Activated effector memory CD4-positive, alpha-beta T cell treated with Interleukin-2 at 50 U/mL for 16 hours (primary cell): Measurements from ENCODE around the gene PSMB3.
"Not testable (repeated sequence)": the region's sequence is repeated elsewhere in the genome, so short reads cannot be mapped to it uniquely, and the experiment has no call there.

Experiments
- DNase-seq: peaks from one replicate; pipeline ENCODE4 v3.0.0-alpha.2; 2020

Gene PSMB3

DNA sequence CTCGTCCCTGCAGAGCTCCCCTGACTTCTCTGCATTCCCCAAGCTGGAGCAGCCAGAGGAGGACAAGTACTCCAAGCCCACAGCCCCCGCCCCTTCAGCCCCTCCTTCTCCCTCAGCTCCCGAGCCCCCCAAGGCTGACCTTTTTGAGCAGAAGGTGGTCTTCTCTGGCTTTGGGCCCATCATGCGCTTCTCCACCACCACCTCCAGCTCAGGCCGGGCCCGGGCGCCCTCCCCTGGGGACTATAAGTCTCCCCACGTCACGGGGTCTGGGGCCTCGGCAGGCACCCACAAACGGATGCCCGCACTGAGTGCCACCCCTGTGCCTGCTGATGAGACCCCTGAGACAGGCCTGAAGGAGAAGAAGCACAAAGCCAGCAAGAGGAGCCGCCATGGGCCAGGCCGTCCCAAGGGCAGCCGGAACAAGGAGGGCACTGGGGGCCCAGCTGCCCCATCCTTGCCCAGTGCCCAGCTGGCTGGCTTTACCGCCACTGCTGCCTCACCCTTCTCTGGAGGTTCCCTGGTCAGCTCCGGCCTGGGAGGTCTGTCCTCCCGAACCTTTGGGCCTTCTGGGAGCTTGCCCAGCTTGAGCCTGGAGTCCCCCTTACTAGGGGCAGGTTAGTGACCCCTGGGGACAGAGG is 36.1 kb upstream of the PSMB3 start:
- no peak for DNase-seq

- DNase-seq, result no peak
Measured at GRCh38 chr17:38717139-38717745, 35.3 kb upstream of the PSMB3 start.

DNA sequence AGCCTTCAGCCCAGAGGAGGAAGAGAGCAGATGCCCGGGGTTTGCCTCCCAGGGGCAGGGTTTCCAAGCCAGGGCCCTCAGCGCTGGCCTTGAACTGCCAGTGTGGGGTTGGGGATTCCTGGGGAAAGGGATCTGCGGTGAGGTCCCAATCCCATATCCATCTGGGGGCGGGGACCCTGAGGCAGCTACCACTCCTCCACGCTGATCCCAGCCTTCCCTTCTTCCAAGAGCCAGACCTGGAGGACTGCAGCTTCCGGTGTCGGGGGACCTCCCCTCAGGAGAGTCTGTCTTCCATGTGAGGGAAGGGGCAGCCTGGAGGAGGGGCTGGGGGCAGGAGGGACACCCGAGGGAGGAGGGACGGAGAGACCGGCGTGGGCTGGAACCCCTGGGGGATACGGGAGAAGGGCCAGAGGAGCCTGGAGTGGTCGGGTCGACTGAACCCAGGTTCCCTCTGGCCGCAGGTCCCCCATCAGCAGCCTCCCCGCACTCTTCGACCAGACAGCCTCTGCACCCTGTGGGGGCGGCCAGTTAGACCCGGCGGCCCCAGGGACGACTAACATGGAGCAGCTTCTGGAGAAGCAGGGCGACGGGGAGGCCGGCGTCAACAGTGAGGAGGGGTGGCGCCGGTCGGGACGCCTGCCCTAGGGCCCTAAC is 33.1 kb upstream of the PSMB3 start:
- no peak for DNase-seq

DNA sequence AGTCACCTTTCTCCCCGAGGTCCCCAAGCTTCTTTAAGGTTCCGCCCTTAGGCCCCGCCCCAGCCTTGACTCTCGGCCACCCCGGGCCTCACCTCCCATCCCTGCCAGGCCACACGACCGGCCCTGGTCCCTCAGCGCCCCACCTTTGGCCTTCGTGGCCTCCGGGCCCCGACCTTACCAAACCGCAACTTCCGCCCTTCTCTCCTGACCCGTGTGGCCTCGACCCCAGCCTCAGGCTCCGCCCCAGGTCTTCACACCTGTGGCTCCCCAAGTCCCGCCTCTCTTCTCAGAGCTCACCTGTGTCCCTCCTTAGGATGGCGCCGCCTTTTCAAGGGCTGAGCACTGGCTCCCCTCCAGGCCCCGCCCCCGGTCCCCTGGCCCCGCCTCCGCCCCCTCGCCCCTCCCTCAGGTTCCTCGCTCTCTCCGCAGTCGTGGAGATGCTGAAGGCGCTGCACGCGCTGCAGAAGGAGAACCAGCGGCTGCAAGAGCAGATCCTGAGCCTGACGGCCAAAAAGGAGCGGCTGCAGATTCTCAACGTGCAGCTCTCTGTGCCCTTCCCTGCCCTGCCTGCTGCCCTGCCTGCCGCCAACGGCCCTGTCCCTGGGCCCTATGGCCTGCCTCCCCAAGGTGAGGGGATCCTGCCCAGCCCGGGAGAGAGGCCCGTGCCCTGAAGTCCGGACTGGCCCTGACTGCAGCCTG is 32.4 kb upstream of the PSMB3 start:
- DNase-seq, result no peak

DNA sequence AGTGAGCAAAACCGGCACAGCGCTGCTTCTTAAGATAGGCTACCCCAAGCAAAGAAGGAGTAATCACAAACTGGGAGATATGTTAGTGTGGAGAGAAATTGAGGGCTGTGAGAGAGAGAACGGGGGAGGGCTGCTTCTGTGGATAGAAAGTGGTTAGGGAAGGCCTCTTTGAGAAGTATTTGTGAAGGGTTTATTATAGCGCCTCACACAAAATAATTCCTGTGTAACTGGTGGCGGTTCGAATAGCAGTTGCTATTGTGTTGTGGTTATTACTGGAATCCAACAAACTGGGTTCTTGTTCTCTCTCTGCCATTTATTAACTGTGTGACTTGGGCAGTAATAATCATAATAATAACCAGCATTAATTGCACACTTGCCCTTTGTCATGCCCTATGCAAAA is 31.6 kb upstream of the PSMB3 start:
- no peak for DNase-seq

DNA sequence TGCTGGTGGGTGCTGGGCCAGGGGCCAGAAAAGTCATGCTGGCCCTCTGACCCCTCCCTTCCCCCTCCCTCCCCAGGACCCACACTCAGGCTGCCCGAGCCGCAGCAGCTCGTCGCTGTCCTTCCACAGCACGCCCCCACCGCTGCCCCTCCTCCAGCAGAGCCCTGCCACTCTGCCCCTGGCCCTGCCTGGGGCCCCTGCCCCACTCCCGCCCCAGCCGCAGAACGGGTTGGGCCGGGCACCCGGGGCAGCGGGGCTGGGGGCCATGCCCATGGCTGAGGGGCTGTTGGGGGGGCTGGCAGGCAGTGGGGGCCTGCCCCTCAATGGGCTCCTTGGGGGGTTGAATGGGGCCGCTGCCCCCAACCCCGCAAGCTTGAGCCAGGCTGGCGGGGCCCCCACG is 30.7 kb upstream of the PSMB3 start:
- DNase-seq, result no peak

DNA sequence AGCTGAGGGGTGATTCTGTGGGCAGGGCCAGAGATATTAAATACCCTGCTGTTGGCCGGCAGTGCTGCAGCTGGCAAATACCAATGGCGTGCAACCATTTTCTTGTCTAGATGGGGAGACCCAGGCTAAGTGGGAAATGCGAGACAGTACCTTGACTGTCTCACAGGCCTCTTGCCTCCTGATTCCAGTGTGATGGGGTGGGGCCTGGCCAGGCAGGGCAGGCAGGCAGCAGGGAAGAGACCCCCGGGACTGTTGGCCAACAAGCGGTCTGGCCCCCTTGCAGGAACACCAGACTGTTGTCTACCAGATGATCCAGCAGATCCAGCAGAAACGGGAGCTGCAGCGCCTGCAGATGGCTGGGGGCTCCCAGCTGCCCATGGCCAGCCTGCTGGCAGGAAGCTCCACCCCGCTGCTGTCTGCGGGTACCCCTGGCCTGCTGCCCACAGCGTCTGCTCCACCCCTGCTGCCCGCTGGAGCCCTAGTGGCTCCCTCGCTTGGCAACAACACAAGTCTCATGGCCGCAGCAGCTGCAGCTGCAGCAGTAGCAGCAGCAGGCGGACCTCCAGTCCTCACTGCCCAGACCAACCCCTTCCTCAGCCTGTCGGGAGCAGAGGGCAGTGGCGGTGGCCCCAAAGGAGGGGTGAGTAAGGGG is 28.1 kb upstream of the PSMB3 start:
- DNase-seq, result no peak

DNA sequence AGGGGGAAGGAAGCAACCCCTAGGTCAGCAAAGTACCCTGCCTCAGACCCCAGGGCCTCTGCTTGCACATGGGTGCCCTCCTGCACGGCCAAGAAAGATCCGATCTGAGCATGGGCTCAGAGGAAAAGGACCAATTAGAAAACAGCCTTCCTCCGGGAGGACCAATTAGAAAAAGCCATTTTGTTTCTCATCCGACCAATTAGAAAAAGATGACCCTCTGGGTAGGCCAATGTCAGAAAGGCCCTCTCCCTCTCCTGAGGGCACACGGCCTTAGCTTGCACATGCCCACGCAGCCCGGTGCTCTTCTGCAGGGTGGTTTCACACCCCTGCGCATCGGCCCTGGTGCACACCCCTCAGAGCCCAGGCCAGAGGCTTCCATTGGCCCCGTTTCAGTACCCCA is 27.5 kb upstream of the PSMB3 start:
- DNase-seq, result no peak

- not testable (repeated sequence) for DNase-seq
Measured at GRCh38 chr17:38726145-38726544, 26.4 kb upstream of the PSMB3 start.

GRCh38 chr17:38727736-38728135 is 24.8 kb upstream of the PSMB3 start:
- peak; percentile 51 for DNase-seq

GRCh38 chr17:38728290-38728831 is 24.2 kb upstream of the PSMB3 start:
- DNase-seq, result peak; percentile 69

DNA sequence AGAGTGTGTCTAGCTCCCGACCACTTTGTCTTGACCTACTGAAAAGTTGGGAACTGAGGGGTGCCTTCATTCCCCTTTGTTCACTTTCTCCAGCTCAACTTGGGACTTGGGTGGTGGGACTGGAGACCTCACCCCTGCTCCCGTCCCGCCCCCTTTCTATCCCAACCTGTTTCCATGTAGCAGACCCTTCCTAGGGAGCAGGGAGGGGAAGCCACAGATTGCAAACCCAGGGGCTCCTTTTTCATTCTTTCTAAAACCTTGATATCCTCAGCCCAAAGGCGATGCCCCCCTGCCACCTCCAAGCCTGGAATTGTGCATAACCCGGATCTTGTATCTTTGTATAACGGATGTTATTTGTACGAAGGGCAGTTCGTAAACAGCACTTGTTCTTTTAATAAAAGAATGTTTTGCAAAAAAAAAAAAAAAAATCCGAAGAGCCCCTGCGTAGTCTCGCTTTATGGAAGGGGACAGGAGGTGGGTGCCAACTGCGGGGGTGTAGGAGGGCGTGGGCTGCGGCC is 23.1 kb upstream of the PSMB3 start:
- DNase-seq, result no peak

GRCh38 chr17:38729886-38730525 is 22.5 kb upstream of the PSMB3 start, which contains the start of gene CISD3:
CISD3 (plus strand) TSS chr17:38730341; CDS start chr17:38730359, 18 bp downstream.
- DNase-seq, result peak; percentile 81

DNA sequence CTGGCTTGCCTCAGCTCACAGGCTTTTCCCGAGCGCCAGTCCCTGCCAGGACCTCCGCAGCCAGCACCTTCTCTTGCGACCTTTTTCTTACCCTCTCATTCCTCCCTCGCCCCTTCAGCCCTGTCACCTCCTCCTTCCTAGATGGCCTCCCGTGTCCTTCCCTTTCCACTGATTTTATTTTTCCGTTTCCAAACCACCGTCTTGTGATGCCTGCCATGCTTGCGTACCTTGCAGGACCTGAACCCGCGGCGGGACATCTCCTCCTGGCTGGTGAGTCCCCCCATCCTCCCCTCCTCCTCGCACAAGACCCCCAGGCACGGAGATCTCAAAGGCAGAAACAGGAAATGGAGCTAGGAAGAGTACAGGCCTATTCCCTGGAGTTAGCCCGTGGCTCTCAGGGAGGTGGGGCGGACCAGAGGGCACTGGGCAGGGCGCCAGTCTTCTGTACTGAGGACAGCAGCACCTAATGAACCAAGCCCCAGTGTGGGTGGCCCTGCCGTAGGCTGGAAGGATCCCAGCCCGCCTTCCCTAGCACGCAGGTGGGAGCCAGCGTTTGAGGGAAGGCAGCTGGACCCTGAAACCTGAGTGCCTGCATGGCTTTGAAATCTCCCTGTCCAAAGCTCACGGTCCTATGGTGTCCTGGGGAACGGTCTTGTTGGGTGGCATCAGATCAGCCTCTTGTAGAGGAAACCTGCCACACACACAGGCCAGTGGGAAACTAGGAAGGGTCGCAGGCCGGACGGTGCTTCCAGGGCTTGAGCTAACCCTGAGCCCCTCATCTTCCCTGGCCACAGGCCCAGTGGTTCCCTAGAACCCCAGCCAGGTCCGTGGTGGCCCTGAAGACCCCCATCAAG is 21.8 kb upstream of the PSMB3 start:
- DNase-seq, result no peak

- no peak for DNase-seq
Measured at GRCh38 chr17:38731526-38732294, 20.8 kb upstream of the PSMB3 start.

- DNase-seq, result no peak
Measured at GRCh38 chr17:38732376-38733281, 19.9 kb upstream of the PSMB3 start.

DNA sequence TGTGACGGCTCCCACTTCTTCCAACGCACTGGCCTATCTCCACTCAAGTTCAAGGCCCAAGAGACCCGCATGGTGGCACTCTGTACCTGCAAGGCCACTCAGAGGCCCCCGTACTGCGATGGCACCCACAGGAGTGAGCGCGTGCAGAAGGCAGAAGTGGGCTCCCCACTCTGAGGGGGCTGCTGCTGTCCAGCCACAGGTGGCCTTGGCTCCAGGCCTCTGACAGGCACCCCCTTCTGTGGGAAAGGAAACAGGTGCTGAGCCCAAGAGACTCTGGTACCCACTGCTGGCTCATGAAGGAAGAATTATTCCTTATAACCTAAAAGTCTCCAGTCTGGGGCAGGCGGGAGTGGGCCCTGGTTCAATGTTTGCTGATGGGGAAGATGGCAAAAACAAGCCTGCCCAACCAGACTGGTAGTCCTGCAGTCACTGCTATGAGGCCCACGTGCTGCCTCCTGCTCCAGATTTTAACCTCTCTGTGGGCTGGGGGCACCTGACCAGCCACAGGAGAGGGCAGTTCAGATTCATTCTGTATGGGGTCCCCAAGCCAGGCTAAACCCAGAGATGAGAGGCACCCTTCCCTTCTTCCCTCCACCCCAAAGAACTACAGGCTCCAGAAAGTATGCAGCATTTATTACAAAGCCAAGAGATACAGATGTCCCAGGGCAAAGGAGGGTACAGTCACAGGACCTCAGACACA is 19.1 kb upstream of the PSMB3 start:
- no peak for DNase-seq
